ENCODE data around the gene KRR1.
"Not testable (repeated sequence)": the region's sequence is repeated elsewhere in the genome, so short reads cannot be mapped to it uniquely, and the experiment has no call there.

KRR1 gene

GRCh38 chr12:75477137-75477536 is 34.3 kb downstream of the KRR1 start:
- DNase-seq (ENCODE audit: low read depth, low spot score): no peak

- DNase-seq (ENCODE audit: low read depth, low spot score): no peak
Observed at GRCh38 chr12:75476071-75476470, 35.3 kb downstream of the KRR1 start.

- DNase-seq (ENCODE audit: low read depth, low spot score): no peak
Observed at GRCh38 chr12:75474116-75474515, 37.3 kb downstream of the KRR1 start.

- no peak for DNase-seq (ENCODE audit: low read depth, low spot score)
Observed at GRCh38 chr12:75471902-75472890, 39.2 kb downstream of the KRR1 start.

- no peak for DNase-seq (ENCODE audit: low read depth, low spot score)
Observed at GRCh38 chr12:75460204-75460603, 51.2 kb downstream of the KRR1 start.

GRCh38 chr12:75459755-75460154 is 51.7 kb downstream of the KRR1 start:
- no peak for DNase-seq (ENCODE audit: low read depth, low spot score)

- DNase-seq (ENCODE audit: low read depth, low spot score): not testable (repeated sequence)
Observed at GRCh38 chr12:75457866-75458265, 53.5 kb downstream of the KRR1 start.

GRCh38 chr12:75457191-75457590 is 54.2 kb downstream of the KRR1 start:
- DNase-seq (ENCODE audit: low read depth, low spot score): no peak

GRCh38 chr12:75455839-75456238 is 55.6 kb downstream of the KRR1 start:
- DNase-seq (ENCODE audit: low read depth, low spot score): no peak

GRCh38 chr12:75452675-75453330 is 58.6 kb downstream of the KRR1 start:
- peak; percentile 68 for DNase-seq (ENCODE audit: low read depth, low spot score)

GRCh38 chr12:75447691-75448393 is 63.6 kb downstream of the KRR1 start:
- no peak for DNase-seq (ENCODE audit: low read depth, low spot score)

- peak; percentile 54 for DNase-seq (ENCODE audit: low read depth, low spot score)
Observed at GRCh38 chr12:75446857-75447256, 64.6 kb downstream of the KRR1 start.

- not testable (repeated sequence) for DNase-seq (ENCODE audit: low read depth, low spot score)
Observed at GRCh38 chr12:75445137-75445507, 66.3 kb downstream of the KRR1 start.

- peak; percentile 64 for DNase-seq (ENCODE audit: low read depth, low spot score)
Observed at GRCh38 chr12:75444429-75445136, 66.8 kb downstream of the KRR1 start.

- DNase-seq (ENCODE audit: low read depth, low spot score): no peak
Observed at GRCh38 chr12:75443709-75444108, 67.7 kb downstream of the KRR1 start.

GRCh38 chr12:75442454-75442853 is 69.0 kb downstream of the KRR1 start:
- not testable (repeated sequence) for DNase-seq (ENCODE audit: low read depth, low spot score)

- not testable (repeated sequence) for DNase-seq (ENCODE audit: low read depth, low spot score)
Observed at GRCh38 chr12:75441687-75442449, 69.5 kb downstream of the KRR1 start.

Measured in astrocyte of the hippocampus (primary cell).